Liver (tissue), 9 donors: Measurements from ENCODE around the gene FBLL1. TPM values are rescaled to one million over a fixed set of nuclear protein-coding genes. Genes with fewer than 3 reads are reported as not detected.

Experiments
- DNase-seq: peaks from one replicate; pipeline ENCODE4 v3.0.0-alpha.2; 2017; ENCODE audit warnings: low spot score
- H3K27ac ChIP-seq, 2 donors: one replicate each; pipeline ENCODE4 v1.7.0; 2013; ENCODE audit warnings: inconsistent platforms in 2 of 2, low read length in 2 of 2, control low read depth in 1 of 2, low read depth in 1 of 2, mild to moderate bottlenecking in 1 of 2
- H3K27me3 ChIP-seq, 4 donors: one replicate each; pipeline versions ENCODE4 v1.6.1 to v1.7.0; 2013; ENCODE audit warnings: low read length in 3 of 4, inconsistent platforms in 1 of 4, mild to moderate bottlenecking in 1 of 4, moderate library complexity in 1 of 4; ENCODE audit not compliant: control insufficient read depth in 4 of 4, insufficient read depth in 4 of 4
- H3K36me3 ChIP-seq, 4 donors: one replicate each; pipeline versions ENCODE4 v1.6.1 to v1.7.0; 2013; ENCODE audit warnings: low read length in 3 of 4, mild to moderate bottlenecking in 3 of 4, low read depth in 1 of 4, moderate library complexity in 1 of 4; ENCODE audit not compliant: control insufficient read depth in 4 of 4, insufficient read depth in 3 of 4
- H3K4me1 ChIP-seq, 4 donors: one replicate each; pipeline versions ENCODE4 v1.6.1 to v1.7.0; 2013; ENCODE audit warnings: low read length in 3 of 4, mild to moderate bottlenecking in 3 of 4, moderate library complexity in 1 of 4; ENCODE audit not compliant: control insufficient read depth in 4 of 4, insufficient read depth in 4 of 4
- H3K4me3 ChIP-seq, 3 donors: one replicate each; pipeline versions ENCODE4 v1.6.1 to v1.7.0; 2013; ENCODE audit warnings: low read length in 3 of 3, control low read depth in 1 of 3, low read depth in 1 of 3, mild to moderate bottlenecking in 1 of 3
- H3K9ac ChIP-seq, 2 donors: one replicate each; pipeline ENCODE4 v1.7.0; 2013; ENCODE audit warnings: low read length in 2 of 2, mild to moderate bottlenecking in 2 of 2, moderate library complexity in 2 of 2, control low read depth in 1 of 2, low read depth in 1 of 2
- H3K9me3 ChIP-seq, 4 donors: one replicate each; pipeline versions ENCODE4 v1.6.1 to v1.7.0; 2013; ENCODE audit warnings: low read length in 3 of 4; ENCODE audit not compliant: control insufficient read depth in 4 of 4
- EGR1 ChIP-seq, 2 donors: IDR thresholded peaks; 2 replicates each; pipeline ENCODE4 v1.6.1; 2016 to 2018; ENCODE audit warnings: antibody characterized with exemption in 2 of 2, low read depth in 2 of 2
- FOXA1 ChIP-seq: IDR thresholded peaks from 2 replicates; pipeline ENCODE4 v1.6.1; 2016; ENCODE audit warnings: antibody characterized with exemption
- FOXA2 ChIP-seq: IDR thresholded peaks from 2 replicates; pipeline ENCODE4 v1.6.1; 2016; ENCODE audit warnings: antibody characterized with exemption
- GABPA ChIP-seq, 2 donors: IDR thresholded peaks in 1 of 2; conservative IDR thresholded peaks in 1 of 2; 2 replicates each; pipeline ENCODE4 v1.6.1; 2016; ENCODE audit warnings: antibody characterized with exemption in 2 of 2, mild to moderate bottlenecking in 1 of 2, moderate library complexity in 1 of 2
- HNF4A ChIP-seq, 2 donors: conservative IDR thresholded peaks; 2 replicates each; pipeline ENCODE4 v1.6.1; 2016; ENCODE audit warnings: antibody characterized with exemption in 2 of 2, mild to moderate bottlenecking in 2 of 2
- HNF4G ChIP-seq: IDR thresholded peaks from 2 replicates; pipeline ENCODE4 v1.6.1; 2016; ENCODE audit warnings: antibody characterized with exemption
- JUND ChIP-seq, 2 donors: IDR thresholded peaks; 2 replicates each; pipeline ENCODE4 v1.6.1; 2016; ENCODE audit warnings: antibody characterized with exemption in 2 of 2
- NR2F2 ChIP-seq: IDR thresholded peaks from 2 replicates; pipeline ENCODE4 v1.6.1; 2016; ENCODE audit warnings: antibody characterized with exemption
- RAD21 ChIP-seq, 2 donors: IDR thresholded peaks; 2 replicates each; pipeline ENCODE4 v1.6.1; 2016; ENCODE audit warnings: antibody characterized with exemption in 2 of 2, mild to moderate bottlenecking in 2 of 2
- RXRA ChIP-seq, 2 donors: IDR thresholded peaks; 2 replicates each; pipeline ENCODE4 v1.6.1; 2017 to 2018; ENCODE audit warnings: antibody characterized with exemption in 2 of 2, mild to moderate bottlenecking in 1 of 2
- SP1 ChIP-seq: IDR thresholded peaks from 2 replicates; pipeline ENCODE4 v1.6.1; 2018; ENCODE audit warnings: antibody characterized with exemption, mild to moderate bottlenecking
- TAF1 ChIP-seq: conservative IDR thresholded peaks from 2 replicates; pipeline ENCODE4 v1.6.1; 2016; ENCODE audit warnings: antibody characterized with exemption, mild to moderate bottlenecking
- YY1 ChIP-seq: IDR thresholded peaks from 2 replicates; pipeline ENCODE4 v1.6.1; 2016; ENCODE audit warnings: antibody characterized with exemption, mild to moderate bottlenecking
- WGBS: extraction: QIAGEN DNeasy Blood & Tissue Kit; methylation state at CpG from one replicate; pipeline ENCODE4 v1.1.7; 2013; 5-methylcytosine and 5-hydroxymethylcytosine counted together
- polyA plus RNA-seq, 2 donors: library from polyadenylated mRNA; stranded (reverse) in 1 of 2; unstranded in 1 of 2; fragments of 200-250 nt in 1 of 2; fragments of >200 nt in 1 of 2; fragmentation: Nextera tagmentation in 1 of 2; extraction: Ambion mirVana in 1 of 2; gene quantifications; one replicate each; pipeline versions ENCODE4 v1.2.1 to v1.2.3, GENCODE V29; 2013 to 2015
- total RNA-seq, 2 donors: library from RNA; depleted of rRNA; stranded (reverse); fragments of >200 nt; gene quantifications; one replicate each; pipeline ENCODE4 v1.2.3, GENCODE V29; 2014
- TF ChIP-seq, protein P1 (sequence below): IDR thresholded peaks from 2 replicates; pipeline ENCODE4 v1.6.1; 2016; ENCODE audit warnings: antibody characterized with exemption, mild to moderate bottlenecking
- TF ChIP-seq, protein P2 (sequence below): IDR thresholded peaks from 2 replicates; pipeline ENCODE4 v1.6.1; 2016; ENCODE audit warnings: antibody characterized with exemption
- TF ChIP-seq, protein P3 (sequence below): fragments of 150-350 bp; IDR thresholded peaks from 2 replicates; pipeline ENCODE4 v1.5.1; 2017; ENCODE audit warnings: improper control_type of control experiment, low read depth, low read length; ENCODE audit not compliant: missing input control
- TF ChIP-seq, protein P4 (sequence below): IDR thresholded peaks from 2 replicates; pipeline ENCODE4 v1.6.1; 2016; ENCODE audit warnings: antibody characterized with exemption
- TF ChIP-seq, protein P5 (sequence below): IDR thresholded peaks from 2 replicates; pipeline ENCODE4 v1.6.1; 2016; ENCODE audit warnings: antibody characterized with exemption
- donor health status: healthy.
- donor health status: healthy.
- donor health status: healthy.
- donor health status: healthy.
- donor health status: healthy.

The FBLL1 gene
- total RNA-seq: under 1 TPM; 0.17 to 0.42 TPM
- polyA plus RNA-seq: under 1 TPM in 1 of 2 donors, not detected in 1; 0.05 TPM

DNA sequence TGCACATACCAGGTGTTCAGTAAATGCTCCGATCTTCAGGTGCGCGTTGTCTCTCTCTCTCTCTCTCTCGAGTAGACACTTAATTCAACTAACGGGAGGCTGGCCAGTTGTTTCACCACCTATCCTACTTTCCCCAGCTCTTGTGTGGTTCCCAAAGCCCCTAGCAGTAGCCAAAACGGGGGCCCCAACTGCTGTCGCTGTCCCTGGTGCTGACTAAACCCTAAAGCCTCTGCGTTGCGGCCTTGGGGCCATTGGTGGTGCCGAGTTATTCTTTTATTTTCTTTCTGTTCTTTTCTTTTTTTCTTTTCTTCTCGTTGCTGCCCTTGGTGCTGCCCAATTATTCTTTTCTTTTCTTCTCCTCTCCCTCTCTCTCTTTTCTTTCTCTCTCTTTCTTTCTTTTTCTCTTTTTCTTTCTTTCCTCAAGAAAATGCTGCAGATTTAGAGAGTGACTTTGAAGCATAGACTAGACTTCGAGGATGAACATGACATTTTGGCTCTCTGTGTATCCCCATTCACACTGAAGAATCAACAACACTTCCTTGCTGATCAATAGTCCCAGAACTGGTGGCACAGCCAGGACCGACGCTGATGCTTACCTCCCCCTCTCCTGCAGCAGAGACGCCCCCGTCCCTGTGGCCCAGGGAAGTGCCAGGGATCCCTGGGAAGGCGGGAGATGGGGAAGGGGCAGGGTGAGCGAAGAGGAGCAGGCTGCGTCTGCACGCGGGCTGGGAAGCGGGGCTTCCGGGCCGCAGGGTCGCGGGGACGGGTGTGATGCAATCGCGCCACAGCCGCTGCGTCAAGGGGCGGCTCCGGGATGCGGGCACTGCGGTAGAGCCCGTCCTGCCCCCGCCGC, at the start of gene FBLL1:
FBLL1 (plus strand) TSS at position 785 of the 853 bp plus-strand sequence. CDS start 200 bp downstream, outside the sequence.
- H3K27me3 ChIP-seq: peaks cover 0 to 4% (median 0%) of the 10 kb centered on the region in 4 donors
- peaks cover 0 to 7% (median under 1%) of the 10 kb centered on the region in 4 donors for H3K9me3 ChIP-seq
- peak; percentile 48 for DNase-seq
- H3K36me3 ChIP-seq: no peaks in the 10 kb centered on the region
- H3K4me1 ChIP-seq: peaks cover 3 to 8% (median 4%) of the 10 kb centered on the region in 4 donors
- H3K9ac ChIP-seq: no peak within 1 kb of the TSS
- peak within 1 kb of the TSS in 2 of 3 donors; percentile 42 to 56 for H3K4me3 ChIP-seq
- WGBS: 16% methylated on average over 38 of the region's 38 CpGs
- TF ChIP-seq, protein P1, sequence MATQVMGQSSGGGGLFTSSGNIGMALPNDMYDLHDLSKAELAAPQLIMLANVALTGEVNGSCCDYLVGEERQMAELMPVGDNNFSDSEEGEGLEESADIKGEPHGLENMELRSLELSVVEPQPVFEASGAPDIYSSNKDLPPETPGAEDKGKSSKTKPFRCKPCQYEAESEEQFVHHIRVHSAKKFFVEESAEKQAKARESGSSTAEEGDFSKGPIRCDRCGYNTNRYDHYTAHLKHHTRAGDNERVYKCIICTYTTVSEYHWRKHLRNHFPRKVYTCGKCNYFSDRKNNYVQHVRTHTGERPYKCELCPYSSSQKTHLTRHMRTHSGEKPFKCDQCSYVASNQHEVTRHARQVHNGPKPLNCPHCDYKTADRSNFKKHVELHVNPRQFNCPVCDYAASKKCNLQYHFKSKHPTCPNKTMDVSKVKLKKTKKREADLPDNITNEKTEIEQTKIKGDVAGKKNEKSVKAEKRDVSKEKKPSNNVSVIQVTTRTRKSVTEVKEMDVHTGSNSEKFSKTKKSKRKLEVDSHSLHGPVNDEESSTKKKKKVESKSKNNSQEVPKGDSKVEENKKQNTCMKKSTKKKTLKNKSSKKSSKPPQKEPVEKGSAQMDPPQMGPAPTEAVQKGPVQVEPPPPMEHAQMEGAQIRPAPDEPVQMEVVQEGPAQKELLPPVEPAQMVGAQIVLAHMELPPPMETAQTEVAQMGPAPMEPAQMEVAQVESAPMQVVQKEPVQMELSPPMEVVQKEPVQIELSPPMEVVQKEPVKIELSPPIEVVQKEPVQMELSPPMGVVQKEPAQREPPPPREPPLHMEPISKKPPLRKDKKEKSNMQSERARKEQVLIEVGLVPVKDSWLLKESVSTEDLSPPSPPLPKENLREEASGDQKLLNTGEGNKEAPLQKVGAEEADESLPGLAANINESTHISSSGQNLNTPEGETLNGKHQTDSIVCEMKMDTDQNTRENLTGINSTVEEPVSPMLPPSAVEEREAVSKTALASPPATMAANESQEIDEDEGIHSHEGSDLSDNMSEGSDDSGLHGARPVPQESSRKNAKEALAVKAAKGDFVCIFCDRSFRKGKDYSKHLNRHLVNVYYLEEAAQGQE: peak; percentile 98
- no peak for TF ChIP-seq SP1
- H3K27ac ChIP-seq: no peak within 1 kb of the TSS

DNA sequence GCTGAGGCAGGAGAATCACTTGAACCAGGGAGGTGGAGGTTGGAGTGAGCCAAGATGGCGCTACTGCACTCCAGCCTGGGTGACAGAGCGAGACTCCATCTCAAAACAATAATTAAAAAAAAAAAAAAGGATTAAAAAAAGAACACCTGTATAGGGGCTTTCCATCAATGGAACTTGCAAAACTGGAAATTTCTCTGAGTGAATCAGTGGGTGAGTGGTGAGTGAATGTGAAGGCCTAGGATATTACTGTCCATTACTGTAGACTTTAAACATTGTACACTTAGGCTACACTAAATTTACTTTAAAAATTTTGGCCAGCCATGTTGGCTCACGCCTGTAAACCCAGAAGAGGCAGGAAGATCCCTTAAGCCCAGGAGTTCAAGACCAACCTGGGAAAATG, 48.5 kb upstream of the FBLL1 start:
- no peak overlapping the region for H3K9ac ChIP-seq
- H3K4me1 ChIP-seq: no peaks in the 10 kb centered on the region
- H3K9me3 ChIP-seq: no peaks in the 10 kb centered on the region
- H3K27me3 ChIP-seq: no peaks in the 10 kb centered on the region
- H3K27ac ChIP-seq: no peak overlapping the region
- TF ChIP-seq, protein P2, sequence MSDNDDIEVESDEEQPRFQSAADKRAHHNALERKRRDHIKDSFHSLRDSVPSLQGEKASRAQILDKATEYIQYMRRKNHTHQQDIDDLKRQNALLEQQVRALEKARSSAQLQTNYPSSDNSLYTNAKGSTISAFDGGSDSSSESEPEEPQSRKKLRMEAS: no peak
- no peak for TF ChIP-seq HNF4A (conservative IDR thresholded peaks at IDR 0.05)
- no peak for TF ChIP-seq NR2F2
- no peak for TF ChIP-seq RAD21 (IDR thresholded peaks at IDR 0.05)
- TF ChIP-seq HNF4G: no peak
- TF ChIP-seq JUND (IDR thresholded peaks at IDR 0.05): no peak
- TF ChIP-seq, protein P3, sequence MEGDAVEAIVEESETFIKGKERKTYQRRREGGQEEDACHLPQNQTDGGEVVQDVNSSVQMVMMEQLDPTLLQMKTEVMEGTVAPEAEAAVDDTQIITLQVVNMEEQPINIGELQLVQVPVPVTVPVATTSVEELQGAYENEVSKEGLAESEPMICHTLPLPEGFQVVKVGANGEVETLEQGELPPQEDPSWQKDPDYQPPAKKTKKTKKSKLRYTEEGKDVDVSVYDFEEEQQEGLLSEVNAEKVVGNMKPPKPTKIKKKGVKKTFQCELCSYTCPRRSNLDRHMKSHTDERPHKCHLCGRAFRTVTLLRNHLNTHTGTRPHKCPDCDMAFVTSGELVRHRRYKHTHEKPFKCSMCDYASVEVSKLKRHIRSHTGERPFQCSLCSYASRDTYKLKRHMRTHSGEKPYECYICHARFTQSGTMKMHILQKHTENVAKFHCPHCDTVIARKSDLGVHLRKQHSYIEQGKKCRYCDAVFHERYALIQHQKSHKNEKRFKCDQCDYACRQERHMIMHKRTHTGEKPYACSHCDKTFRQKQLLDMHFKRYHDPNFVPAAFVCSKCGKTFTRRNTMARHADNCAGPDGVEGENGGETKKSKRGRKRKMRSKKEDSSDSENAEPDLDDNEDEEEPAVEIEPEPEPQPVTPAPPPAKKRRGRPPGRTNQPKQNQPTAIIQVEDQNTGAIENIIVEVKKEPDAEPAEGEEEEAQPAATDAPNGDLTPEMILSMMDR: no peak
- no peak for TF ChIP-seq TAF1
- TF ChIP-seq FOXA1: no peak
- no peak for TF ChIP-seq FOXA2
- TF ChIP-seq GABPA (IDR thresholded peaks at IDR 0.05 in 1 of 2, conservative IDR thresholded peaks at IDR 0.05 in 1 of 2): no peak
- TF ChIP-seq EGR1 (IDR thresholded peaks at IDR 0.05; ENCODE audit: low read depth in 2 of 2): no peak
- TF ChIP-seq, protein P1: no peak
- TF ChIP-seq SP1: no peak
- TF ChIP-seq YY1: no peak
- TF ChIP-seq RXRA (IDR thresholded peaks at IDR 0.05): no peak
- TF ChIP-seq, protein P4, sequence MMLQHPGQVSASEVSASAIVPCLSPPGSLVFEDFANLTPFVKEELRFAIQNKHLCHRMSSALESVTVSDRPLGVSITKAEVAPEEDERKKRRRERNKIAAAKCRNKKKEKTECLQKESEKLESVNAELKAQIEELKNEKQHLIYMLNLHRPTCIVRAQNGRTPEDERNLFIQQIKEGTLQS: no peak
- TF ChIP-seq, protein P5, sequence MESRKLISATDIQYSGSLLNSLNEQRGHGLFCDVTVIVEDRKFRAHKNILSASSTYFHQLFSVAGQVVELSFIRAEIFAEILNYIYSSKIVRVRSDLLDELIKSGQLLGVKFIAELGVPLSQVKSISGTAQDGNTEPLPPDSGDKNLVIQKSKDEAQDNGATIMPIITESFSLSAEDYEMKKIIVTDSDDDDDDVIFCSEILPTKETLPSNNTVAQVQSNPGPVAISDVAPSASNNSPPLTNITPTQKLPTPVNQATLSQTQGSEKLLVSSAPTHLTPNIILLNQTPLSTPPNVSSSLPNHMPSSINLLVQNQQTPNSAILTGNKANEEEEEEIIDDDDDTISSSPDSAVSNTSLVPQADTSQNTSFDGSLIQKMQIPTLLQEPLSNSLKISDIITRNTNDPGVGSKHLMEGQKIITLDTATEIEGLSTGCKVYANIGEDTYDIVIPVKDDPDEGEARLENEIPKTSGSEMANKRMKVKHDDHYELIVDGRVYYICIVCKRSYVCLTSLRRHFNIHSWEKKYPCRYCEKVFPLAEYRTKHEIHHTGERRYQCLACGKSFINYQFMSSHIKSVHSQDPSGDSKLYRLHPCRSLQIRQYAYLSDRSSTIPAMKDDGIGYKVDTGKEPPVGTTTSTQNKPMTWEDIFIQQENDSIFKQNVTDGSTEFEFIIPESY: no peak
- 92% methylated on average over 3 of the region's 3 CpGs for WGBS
- H3K4me3 ChIP-seq: no peak overlapping the region
- no peak for DNase-seq
- H3K36me3 ChIP-seq: no peaks in the 10 kb centered on the region
